GM21723 (cell line): ENCODE measurements around the gene MAP2K1.
"Not testable (repeated sequence)": the region's sequence is repeated elsewhere in the genome, so short reads cannot be mapped to it uniquely, and the experiment has no call there.

Experiments used
- ATAC-seq: cut with Tn5 transposase; IDR thresholded peaks from one replicate; pipeline ENCODE4 v1.9.1; 2021; ENCODE audit warnings: mild to moderate bottlenecking, moderate library complexity; ENCODE audit not compliant: unreplicated experiment

Gene MAP2K1

DNA sequence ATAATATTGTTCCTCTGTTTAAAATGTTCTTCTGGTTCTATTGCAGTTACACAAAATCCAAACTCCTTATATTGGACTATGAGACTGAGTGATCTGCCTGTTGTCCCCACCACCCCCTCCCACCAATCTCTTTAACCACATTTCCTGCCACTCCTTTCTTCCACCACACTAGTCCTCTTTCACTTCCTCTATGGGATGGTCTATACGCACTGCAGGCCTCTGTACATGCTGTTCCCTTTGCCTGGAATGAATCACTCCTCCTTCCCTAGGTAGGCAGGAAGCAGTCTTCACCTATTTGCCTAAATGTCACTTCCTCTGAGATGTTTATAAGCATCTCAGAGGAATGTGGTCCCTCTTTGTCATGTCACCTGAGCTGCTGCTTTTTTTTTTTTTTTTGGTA lies 4.0 kb downstream of the MAP2K1 start:
- no peak for ATAC-seq

GRCh38 chr15:66393037-66393436 lies 6.3 kb downstream of the MAP2K1 start:
- not testable (repeated sequence) for ATAC-seq

DNA sequence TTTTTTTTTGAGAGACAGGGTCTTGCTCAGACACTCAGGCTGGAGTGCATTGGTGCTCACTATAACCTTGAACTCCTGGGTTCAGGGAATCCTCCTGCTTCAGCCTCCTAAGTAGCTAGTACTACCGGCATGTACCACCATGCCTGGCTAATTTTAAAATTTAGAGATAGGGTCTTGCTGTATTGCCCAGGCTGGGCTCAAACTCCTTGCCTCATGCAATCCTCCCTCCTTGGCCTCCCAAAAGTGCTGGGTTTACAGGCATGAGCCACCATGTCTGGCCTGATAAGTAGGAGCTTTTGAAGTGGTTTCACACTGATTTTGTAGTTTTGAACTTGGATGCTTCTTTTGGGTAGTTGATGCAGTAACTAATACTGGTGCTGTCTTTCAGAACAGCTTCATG lies 7.8 kb downstream of the MAP2K1 start:
- ATAC-seq = no peak

DNA sequence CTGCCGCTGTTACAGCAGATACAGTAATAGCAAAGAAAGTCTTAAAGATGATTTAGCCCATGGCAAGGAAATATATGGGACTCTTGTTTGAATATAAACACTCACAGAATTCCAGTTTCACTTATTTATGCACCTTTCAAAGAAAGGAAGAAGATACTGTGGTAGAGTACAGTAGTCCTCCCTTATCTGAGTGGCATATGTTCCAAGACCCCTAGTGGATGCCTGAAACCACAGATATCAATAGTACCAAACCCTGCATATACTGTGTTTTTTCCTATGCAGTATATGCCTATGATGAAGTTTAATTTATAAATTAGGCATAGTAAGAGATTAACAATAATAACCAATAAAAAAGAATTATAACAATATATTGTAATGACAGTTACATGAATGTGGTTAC lies 8.2 kb downstream of the MAP2K1 start:
- no peak for ATAC-seq

- no peak for ATAC-seq
Observed at GRCh38 chr15:66399276-66399675, 12.6 kb downstream of the MAP2K1 start.

GRCh38 chr15:66400351-66400774 lies 13.7 kb downstream of the MAP2K1 start:
- no peak for ATAC-seq

- ATAC-seq = no peak
Observed at GRCh38 chr15:66401130-66402021, 14.7 kb downstream of the MAP2K1 start.

- no peak for ATAC-seq
Observed at GRCh38 chr15:66402761-66403284, 16.1 kb downstream of the MAP2K1 start.

- no peak for ATAC-seq
Observed at GRCh38 chr15:66403323-66403722, 16.6 kb downstream of the MAP2K1 start.

DNA sequence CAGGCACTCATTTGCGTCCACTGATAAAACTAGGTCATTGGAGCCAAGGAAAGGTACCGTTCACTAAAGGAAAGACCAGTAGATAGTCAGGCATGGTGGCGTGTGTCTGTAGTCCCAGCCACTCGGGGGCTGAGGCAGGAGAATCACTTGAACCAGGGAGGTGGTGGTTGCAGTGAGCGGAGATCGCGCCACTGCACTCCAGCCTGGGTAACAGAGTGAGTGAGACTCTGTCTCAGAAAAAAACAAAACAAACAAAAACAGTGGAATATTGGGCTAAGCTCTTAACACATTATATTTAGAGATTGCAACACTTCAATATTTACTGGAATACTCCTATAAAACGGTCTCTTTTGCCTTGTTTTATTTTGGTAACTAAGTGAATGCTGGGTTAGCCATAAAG lies 17.4 kb downstream of the MAP2K1 start:
- ATAC-seq = no peak

GRCh38 chr15:66404532-66404931 lies 17.8 kb downstream of the MAP2K1 start:
- ATAC-seq = no peak

DNA sequence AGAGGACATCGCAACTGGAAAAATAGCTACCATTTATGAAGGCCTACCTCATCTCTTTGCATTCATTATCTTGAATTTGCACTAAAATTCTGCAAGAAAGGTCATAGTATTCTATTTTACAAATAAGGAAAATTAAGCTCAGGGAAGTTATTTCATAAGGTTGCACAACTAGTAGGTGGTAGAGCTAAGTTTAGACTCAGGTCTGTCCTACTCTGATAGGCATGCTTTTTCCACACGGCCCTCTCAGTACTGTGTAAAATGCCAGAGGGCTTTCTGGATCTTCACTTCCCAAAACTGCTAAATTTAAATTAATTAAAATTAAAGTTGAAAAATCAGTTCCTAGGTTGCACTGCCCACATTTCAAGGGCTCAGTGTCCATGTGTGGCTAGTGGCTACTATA lies 18.3 kb downstream of the MAP2K1 start:
- no peak for ATAC-seq

DNA sequence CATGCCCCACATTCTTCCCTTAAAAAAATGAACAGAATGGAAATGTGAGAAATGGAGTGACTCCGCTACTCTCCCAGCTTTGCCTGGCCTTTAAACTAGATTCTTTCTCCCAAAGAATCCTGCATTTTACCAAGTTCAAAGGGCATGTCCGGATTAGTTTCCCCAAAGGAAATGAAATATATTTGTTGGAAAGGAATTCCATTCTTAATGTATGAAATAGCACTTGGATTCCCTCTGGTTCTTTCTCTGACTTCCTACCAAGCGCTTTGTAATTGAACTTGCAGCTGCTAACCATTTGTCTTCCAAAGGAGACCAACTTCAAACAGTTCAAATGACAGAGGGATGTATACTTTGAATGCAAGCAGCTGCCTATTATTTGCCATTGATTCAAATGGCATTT lies 18.9 kb downstream of the MAP2K1 start:
- no peak for ATAC-seq

- no peak for ATAC-seq
Observed at GRCh38 chr15:66408254-66408653, 21.5 kb downstream of the MAP2K1 start.

GRCh38 chr15:66408675-66409282 lies 22.1 kb downstream of the MAP2K1 start:
- no peak for ATAC-seq

GRCh38 chr15:66409565-66410108 lies 22.9 kb downstream of the MAP2K1 start:
- no peak for ATAC-seq

DNA sequence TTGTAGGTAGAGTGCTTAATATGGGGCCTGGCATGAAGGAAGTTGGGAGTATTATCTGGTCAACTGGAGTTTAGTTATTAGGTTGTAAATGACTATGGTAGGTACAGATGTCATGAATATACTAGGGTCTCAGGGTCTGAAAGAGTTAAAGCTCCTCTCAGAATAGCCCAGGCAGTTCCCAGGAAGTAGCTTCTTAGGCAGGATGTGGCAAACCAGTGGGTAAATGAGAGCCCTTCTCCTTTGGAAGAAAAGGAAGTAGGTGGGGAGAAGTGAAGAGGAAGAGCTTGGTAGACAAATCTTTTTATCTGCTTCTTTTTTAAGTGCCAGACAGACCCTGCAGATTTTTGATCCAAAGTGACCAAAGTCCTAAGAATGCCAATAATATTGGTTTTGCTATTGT lies 24.5 kb downstream of the MAP2K1 start:
- ATAC-seq = no peak

DNA sequence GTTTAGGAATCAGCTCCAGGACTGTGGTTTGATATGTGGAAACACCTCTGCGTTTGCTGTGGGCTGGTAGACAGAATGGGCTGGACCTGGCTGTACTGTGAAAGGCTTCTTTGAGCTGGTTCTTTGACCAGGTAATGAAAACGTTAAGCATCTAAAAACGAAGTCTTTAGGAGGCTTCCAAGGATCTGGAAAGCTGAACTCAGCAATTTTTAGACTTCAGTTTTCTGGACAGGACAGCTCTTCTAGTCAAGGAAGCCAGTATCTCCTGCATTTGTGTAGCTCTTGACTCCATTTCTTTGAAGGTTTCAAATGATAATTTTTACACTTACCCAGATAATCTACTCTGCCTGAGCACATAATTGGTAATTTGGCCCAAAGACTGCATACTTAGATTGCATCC lies 25.5 kb downstream of the MAP2K1 start:
- no peak for ATAC-seq

GRCh38 chr15:66413579-66413978 lies 26.9 kb downstream of the MAP2K1 start:
- ATAC-seq = no peak

- ATAC-seq = no peak
Observed at GRCh38 chr15:66415360-66415759, 28.6 kb downstream of the MAP2K1 start.

DNA sequence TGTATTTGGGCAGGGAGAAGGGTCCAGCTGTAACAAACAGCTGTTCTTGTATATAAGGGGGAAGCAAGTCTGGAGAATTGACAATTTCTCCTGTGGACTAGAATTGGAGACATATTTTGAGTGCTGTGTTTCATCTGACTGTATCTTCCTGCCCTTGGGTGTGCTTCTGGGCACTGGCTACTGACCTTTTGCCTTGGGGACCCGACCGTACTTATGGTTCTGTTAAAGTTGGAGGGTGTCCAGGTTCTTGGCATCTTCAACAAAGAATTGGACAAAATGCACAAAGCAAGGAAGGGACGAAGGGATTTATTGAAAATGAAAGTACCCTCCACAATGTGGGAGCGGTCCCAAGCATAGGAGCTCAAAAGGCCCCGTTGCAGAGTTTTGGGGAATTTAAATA lies 31.0 kb downstream of the MAP2K1 start:
- no peak for ATAC-seq

GRCh38 chr15:66419471-66419870 lies 32.8 kb downstream of the MAP2K1 start:
- ATAC-seq = no peak
